ENCODE results near the gene PSG11. TPM values are rescaled to one million over a fixed set of nuclear protein-coding genes. Genes with fewer than 3 reads are reported as not detected.
"Not testable (repeated sequence)": the region's sequence is repeated elsewhere in the genome, so short reads cannot be mapped to it uniquely, and the experiment has no call there.

Gene PSG11
- total RNA-seq, 1 experiment from 2014 or later = not detected

- H3K9me3 ChIP-seq (ENCODE audit: control insufficient read depth, insufficient read depth, low read depth, low read length); H3K4me1 ChIP-seq (ENCODE audit: control insufficient read depth, insufficient read depth, low read length); H3K4me3 ChIP-seq (ENCODE audit: low read depth in 2 of 2, low read length in 2 of 2); DNase-seq (ENCODE audit: low read depth, low spot score); CTCF ChIA-PET; H3K36me3 ChIP-seq (ENCODE audit: control insufficient read depth, insufficient read depth, low read length); intact Hi-C loops (cut with micrococcal nuclease; ENCODE audit: unreplicated experiment); POLR2A ChIA-PET; BruUV-seq (replicated peaks); ATAC-seq; H3K27ac ChIP-seq (ENCODE audit: low read length); in situ Hi-C loops (cut with HindIII; ENCODE audit: low pct_unique_long_range_greater_than_20kb, low sequenced_read_pairs); H3K27me3 ChIP-seq (ENCODE audit: control insufficient read depth, insufficient read depth, low read length): not testable (repeated sequence)
These were observed 17.4 kb upstream of the PSG11 start for GRCh38 chr19:43043492-43044180.

DNA sequence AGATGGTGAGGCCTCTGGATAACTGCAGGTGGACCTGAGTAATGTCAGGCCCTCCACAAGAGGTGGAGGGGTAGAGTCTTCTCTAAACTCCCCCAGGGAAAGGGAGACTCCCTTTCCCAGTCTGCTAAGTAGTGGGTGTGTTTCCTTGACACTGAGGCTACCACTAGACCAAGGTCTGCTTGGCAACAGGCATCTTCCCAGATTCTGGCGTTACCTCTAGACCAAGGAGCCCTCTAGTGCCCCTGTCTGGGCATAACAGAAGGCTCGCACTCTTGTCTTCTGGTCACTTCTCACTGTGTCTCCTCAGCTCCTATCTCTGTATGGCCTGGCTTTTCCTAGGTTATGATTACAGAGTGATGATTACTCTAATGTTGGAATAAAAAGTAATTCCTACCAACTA is 5.4 kb upstream of the PSG11 start:
- CTCF ChIA-PET; H3K36me3 ChIP-seq (ENCODE audit: control insufficient read depth, insufficient read depth, low read length); DNase-seq (ENCODE audit: low read depth, low spot score); H3K4me3 ChIP-seq (ENCODE audit: low read depth in 2 of 2, low read length in 2 of 2); H3K27me3 ChIP-seq (ENCODE audit: control insufficient read depth, insufficient read depth, low read length); BruUV-seq (replicated peaks); H3K4me1 ChIP-seq (ENCODE audit: control insufficient read depth, insufficient read depth, low read length); H3K9me3 ChIP-seq (ENCODE audit: control insufficient read depth, insufficient read depth, low read depth, low read length); POLR2A ChIA-PET; in situ Hi-C loops (cut with HindIII; ENCODE audit: low pct_unique_long_range_greater_than_20kb, low sequenced_read_pairs); ATAC-seq; H3K27ac ChIP-seq (ENCODE audit: low read length); intact Hi-C loops (cut with micrococcal nuclease; ENCODE audit: unreplicated experiment): not testable (repeated sequence)
- TF ChIP-seq CTCF (IDR thresholded peaks at IDR 0.05) = peak; percentile 45

- no TSS peak for BruUV-seq (replicated peaks)
- H3K27me3 ChIP-seq (ENCODE audit: control insufficient read depth, insufficient read depth, low read length) = no peaks in the 10 kb centered on the region
These were observed 2.6 kb upstream of the PSG11 start for GRCh38 chr19:43028866-43029265.

More at GRCh38 chr19:43028866-43029265, 2.6 kb upstream of the PSG11 start:
- Histone ChIP-seq H3K4me1 (ENCODE audit: control insufficient read depth, insufficient read depth, low read length) (no peaks in the 10 kb centered on the region), H3K27ac (ENCODE audit: low read length) (no peak overlapping the region), H3K36me3 (ENCODE audit: control insufficient read depth, insufficient read depth, low read length) (no peaks in the 10 kb centered on the region), H3K4me3 (ENCODE audit: low read depth in 2 of 2, low read length in 2 of 2) (no peak overlapping the region), H3K9me3 (ENCODE audit: control insufficient read depth, insufficient read depth, low read depth, low read length) (no peaks in the 10 kb centered on the region)
- POLR2A ChIA-PET = no interaction called here
- TF ChIP-seq TCF7L2 (IDR thresholded peaks at IDR 0.05; ENCODE audit: low read depth, low read length) (no peak), SIN3A (IDR thresholded peaks at IDR 0.05; ENCODE audit: borderline replicate concordance, insufficient read depth, low read depth, low read length) (no peak), CTCF (IDR thresholded peaks at IDR 0.05) (no peak)
- DNase-seq (ENCODE audit: low read depth, low spot score) (no peak), ATAC-seq (no peak)
- intact Hi-C loops (cut with micrococcal nuclease; ENCODE audit: unreplicated experiment) = no loop called here
- in situ Hi-C loops (cut with HindIII; ENCODE audit: low pct_unique_long_range_greater_than_20kb, low sequenced_read_pairs) = no loop called here
- CTCF ChIA-PET = no interaction called here
